ENCODE results near the gene TM4SF18.

TM4SF18 gene

DNA sequence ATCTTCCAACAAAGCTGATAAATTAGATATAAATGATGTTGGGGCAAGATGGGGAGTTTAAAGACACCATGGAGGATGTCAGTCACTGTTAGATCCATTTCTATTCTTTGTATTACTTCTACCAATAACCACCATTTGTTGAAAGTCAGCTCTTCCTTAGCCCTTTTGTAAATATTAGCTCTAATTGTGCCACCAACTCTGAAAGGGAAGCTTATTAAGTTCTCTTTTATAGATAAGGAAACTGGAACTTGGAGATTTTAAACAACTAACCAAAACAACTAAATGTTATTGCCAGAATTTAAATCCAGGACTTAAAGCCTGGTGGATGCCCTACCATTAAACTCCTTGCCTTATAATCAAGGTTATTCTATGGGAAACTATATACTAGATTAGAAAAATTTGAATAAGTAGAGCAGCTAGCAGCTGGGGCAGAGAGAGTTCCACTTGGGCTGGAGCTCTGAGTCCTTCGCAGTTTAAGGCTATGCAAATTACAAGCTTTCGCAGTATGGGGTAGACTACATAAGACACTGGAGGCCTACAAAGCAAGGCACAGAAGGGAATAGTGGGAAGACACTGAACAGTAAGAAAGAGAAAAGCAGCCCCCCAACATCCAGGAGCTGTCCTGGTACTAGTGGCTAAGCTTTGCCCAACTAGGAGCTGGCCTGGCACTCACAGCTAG lies 52.6 kb downstream of the TM4SF18 start:
- no peak for DNase-seq

DNA sequence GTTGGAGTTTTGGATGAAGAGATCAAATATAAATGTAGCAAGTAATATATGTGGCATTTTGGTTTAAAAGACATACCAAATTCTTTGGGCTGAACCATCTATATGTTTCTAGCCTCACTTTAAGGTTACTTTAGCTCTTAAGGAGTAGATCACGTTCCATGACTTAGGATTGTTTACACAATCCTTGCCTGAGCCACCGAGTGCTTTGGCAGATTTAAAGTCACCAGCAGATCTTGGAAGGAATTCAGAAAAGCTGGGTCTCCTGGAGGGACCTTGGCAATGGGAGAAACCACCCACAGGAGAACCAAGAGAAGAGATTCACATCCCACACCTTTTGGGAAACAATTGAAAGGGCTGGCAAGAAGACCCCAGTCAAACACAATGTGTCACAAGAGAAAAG lies 54.5 kb downstream of the TM4SF18 start:
- DNase-seq: no peak

DNA sequence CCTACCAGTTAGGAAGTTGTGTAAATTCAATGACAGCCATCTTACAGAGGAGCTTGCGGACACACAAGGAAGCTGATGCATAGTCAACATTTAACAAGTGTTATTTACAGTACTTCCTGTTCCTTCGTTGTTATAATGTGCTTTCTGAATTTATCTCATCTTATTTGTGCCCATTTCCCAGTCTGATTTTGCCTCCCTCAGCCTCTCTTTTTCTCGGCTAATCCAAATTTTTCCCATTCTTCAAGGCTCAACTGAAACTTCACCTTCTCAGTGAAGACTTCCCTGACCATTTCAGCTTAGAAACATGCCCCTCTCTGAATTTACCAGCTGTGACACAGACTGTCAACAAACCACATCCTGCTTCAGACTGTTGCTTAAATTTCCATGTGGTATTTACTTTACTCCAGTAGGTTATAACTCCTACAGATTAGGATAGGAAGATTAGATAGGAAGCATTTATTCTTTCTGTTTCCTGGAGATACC lies 56.1 kb downstream of the TM4SF18 start:
- peak in 1 of 2 donors; percentile 48 for DNase-seq

DNA sequence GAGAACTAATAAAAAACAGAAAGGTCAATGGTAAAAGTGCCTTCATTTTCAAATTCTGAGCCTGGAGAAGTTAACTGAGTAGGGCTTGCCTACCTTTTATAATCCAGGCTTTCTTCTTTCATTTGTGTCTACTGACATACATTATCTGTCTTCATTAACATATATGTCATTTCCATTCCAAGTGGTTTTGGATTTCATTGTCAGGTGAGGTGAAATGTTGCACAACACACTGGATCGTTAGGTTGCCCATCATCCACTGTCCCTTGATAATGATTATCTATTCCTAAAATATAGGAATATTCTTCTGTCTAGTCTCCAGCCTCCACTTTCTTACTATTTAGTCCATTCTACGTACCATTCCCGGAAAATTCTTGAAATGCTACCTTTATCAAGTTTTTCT lies 56.8 kb downstream of the TM4SF18 start:
- no peak for DNase-seq

DNA sequence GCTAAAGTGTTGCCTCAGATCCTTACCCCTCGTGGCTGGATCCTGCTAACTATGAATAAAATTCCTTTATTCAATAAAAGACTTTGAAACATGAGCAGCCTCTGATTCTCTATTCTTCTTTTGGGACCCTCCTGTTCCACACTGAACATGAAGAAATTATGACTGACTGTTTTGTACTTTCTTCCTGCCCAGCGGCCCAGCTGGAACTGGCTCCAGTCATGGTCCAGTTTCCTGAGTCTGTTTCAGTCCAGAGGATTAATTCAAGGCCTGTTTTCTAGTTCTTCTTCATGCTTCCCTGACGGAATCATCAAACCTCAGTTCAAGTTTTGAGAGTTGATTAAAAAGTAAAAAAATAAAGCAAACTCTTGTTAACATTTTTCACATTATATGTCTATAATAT lies 59.2 kb downstream of the TM4SF18 start:
- no peak for DNase-seq

DNA sequence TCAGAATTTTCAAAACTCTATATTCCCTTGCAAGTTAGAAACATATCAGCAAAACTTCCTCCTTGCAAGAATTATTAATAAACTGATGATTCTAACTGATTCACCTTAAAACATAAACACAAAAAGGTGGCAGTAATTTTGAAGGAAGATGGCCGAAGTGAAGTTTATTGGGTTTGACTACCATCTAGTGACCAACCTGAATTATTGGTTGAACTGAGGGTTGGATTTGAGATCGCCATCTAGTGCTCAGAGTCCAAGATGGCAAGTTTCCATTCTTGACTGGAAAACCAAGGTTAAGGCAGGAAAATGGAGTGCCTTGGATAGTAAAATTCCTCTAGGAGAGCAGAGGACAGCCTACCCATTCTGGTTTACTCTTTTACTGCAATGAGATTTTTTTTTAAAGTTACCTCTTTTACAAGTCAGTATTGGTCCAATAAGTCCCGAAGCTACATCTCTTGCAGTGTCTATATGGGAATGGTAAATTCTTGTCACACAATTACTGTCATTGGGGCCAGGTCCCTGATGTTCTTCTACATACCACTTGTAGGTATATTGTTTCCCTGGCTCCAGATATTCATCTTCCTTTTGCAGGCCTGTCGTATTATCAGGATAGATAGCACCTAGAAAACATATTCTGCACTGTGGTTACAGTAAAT lies 60.2 kb downstream of the TM4SF18 start:
- DNase-seq: peak; percentile 39 to 75

DNA sequence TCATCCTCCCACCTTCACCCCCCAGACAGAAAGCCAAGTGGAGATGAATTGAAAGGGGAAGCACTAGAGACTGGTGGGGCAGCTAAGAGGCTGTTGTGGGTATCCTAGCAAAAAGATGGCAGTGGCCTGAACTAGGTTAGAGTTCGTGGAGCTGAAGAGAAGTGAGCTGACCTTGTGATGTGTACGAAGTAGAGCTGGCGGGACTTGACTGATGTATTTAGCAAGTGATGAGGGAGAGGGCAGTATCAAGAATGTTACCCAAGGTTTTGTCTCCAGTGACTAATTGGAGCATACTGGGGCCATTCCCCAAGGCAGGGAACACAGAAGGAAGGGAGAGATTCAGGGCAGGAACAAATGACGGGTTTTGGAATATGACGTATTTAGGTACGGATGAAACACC lies 61.8 kb downstream of the TM4SF18 start:
- DNase-seq: no peak

DNA sequence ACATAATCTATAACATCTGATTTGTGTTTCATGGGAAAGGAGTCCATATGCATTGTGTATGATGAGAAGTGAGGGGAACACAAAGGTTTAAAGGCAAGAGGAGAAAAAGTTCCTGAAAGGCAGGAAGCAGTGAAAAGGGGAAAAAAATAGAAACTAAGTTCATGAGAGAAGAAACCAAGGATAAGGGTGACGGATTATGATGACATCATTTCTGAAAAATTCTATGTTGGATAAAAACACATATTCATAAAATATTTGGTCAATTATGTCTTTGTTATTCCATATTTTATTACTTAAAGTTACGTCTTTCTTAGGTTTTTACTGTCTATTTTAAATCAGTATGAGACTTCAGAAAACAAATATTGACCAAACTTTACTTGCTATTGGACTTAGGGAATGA lies 63.3 kb downstream of the TM4SF18 start:
- DNase-seq: no peak

DNA sequence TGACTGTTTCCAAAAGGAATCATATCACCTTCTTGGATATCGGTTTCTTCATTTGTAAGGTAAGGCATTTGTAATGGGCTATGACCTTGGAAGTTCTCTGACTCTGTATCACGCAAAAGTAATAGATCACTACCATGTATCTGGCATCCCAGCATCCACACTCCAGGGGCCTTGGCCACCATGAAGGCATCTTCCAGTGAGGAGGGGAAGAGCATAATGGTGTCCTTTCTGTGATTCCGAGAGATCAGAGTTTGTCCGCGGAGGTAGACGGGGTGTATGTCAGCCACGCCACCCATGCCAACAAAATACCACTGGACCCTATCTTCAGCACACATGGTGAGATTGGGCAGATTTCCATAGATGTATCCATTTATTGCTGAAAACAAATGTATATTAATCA lies 63.7 kb downstream of the TM4SF18 start:
- DNase-seq: no peak

All from CD4-positive, alpha-beta T cell treated with Interferon alpha-2 for 1 hour (primary cell).